OCI-LY3 (cell line): ENCODE results near the gene NDST1.

Source experiments
- H2AFZ ChIP-seq: fragments of 200-600, 300-600 bp; shearing (Covaris generic); 2 replicates; pipeline ENCODE4 v1.6.0; 2014; ENCODE audit warnings: antibody characterized with exemption, low read depth, low read length
- H3K27ac ChIP-seq: fragments of 200-600, 300-600 bp; sonication (generic); 2 replicates; pipeline ENCODE4 v1.5.1; 2014; ENCODE audit warnings: mild to moderate bottlenecking, low read length, moderate library complexity, mixed read lengths
- H3K27me3 ChIP-seq: fragments of 200-600, 300-600 bp; sonication (generic); 2 replicates; pipeline ENCODE4 v1.6.1; 2014; ENCODE audit warnings: low read depth, low read length, mixed read lengths
- H3K36me3 ChIP-seq: fragments of 200-600, 300-600 bp; sonication (generic); replicated peaks from 2 replicates; pipeline ENCODE3; 2014; ENCODE audit warnings: low read depth, low read length, mixed read lengths
- H3K4me1 ChIP-seq: fragments of 300-600, 200-600 bp; sonication (generic); 2 replicates; pipeline ENCODE4 v1.6.1; 2014; ENCODE audit warnings: low read length, mixed read lengths
- H3K4me2 ChIP-seq: fragments of 200-600, 300-600 bp; sonication (generic); 2 replicates; pipeline ENCODE4 v1.6.1; 2014; ENCODE audit warnings: low read length, mixed read lengths
- H3K4me3 ChIP-seq: fragments of 300-600, 200-600 bp; sonication (generic); 2 replicates; pipeline ENCODE4 v1.5.1; 2014; ENCODE audit warnings: antibody characterized with exemption, mild to moderate bottlenecking, low read length, moderate library complexity
- H3K79me2 ChIP-seq: fragments of 300-600, 200-600 bp; shearing (Covaris generic); 2 replicates; pipeline ENCODE4 v1.6.1; 2014; ENCODE audit warnings: mild to moderate bottlenecking, low read length, mixed read lengths
- H3K9ac ChIP-seq: fragments of 300-600, 200-600 bp; shearing (Covaris generic); 2 replicates; pipeline ENCODE4 v1.6.0; 2014; ENCODE audit warnings: mild to moderate bottlenecking, low read length, moderate library complexity
- H3K9me3 ChIP-seq: fragments of 200-600, 300-600 bp; shearing (Covaris generic); 2 replicates; pipeline ENCODE4 v1.6.1; 2014; ENCODE audit warnings: low read length, mixed read lengths; ENCODE audit not compliant: insufficient read depth
- H4K20me1 ChIP-seq: fragments of 200-600, 300-600 bp; sonication (generic); 2 replicates; pipeline ENCODE4 v1.6.1; 2016; ENCODE audit warnings: low read length, mixed read lengths; ENCODE audit not compliant: insufficient read depth
- EZH2phosphoT487 ChIP-seq: fragments of 200-600 bp; shearing (Covaris generic); IDR thresholded peaks from 2 replicates; pipeline ENCODE4 v1.6.1; 2018; ENCODE audit warnings: antibody characterized with exemption, mixed run types, low read depth
- TF ChIP-seq, protein P1 (sequence below): fragments of 200-600, 300-600 bp; sonication (generic); IDR thresholded peaks from 2 replicates; pipeline ENCODE4 v1.5.1; 2014; ENCODE audit warnings: antibody characterized with exemption, low read length, low read depth

NDST1 gene

DNA sequence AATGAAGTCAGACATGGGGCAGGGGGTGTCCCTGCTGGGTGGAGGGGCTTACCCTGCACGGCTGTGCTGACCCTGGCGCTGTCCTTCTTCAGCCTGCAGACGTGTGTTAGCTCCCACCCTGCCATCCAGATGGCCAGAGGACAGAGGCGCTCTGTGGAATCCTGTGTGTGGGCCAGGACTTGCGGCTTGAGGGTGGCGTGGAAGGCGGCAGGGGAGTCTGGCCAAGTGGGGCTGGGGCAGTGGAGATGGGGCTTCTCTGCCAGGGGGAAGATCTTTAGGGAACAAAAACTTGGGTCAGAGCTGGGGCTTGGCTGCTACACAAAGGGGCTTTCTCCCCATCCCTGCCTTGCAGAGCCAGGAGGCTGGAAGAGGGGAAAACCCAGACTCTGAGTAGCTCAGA, 86.1 kb downstream of the NDST1 start:
- no peak overlapping the region for H2AFZ ChIP-seq
- no peak overlapping the region for H3K4me2 ChIP-seq
- H3K79me2 ChIP-seq = no peaks in the 10 kb centered on the region
- no peaks in the 10 kb centered on the region for H3K27me3 ChIP-seq
- no peaks in the 10 kb centered on the region for H3K9me3 ChIP-seq
- H3K27ac ChIP-seq = no peak overlapping the region
- peaks cover 9% of the 10 kb centered on the region; the same call in 1 of the 2 replicates for H3K4me1 ChIP-seq
- no peak overlapping the region for H3K9ac ChIP-seq
- no peaks in the 10 kb centered on the region for H3K36me3 ChIP-seq
- TF ChIP-seq EZH2phosphoT487 = no peak
- TF ChIP-seq, protein P1, sequence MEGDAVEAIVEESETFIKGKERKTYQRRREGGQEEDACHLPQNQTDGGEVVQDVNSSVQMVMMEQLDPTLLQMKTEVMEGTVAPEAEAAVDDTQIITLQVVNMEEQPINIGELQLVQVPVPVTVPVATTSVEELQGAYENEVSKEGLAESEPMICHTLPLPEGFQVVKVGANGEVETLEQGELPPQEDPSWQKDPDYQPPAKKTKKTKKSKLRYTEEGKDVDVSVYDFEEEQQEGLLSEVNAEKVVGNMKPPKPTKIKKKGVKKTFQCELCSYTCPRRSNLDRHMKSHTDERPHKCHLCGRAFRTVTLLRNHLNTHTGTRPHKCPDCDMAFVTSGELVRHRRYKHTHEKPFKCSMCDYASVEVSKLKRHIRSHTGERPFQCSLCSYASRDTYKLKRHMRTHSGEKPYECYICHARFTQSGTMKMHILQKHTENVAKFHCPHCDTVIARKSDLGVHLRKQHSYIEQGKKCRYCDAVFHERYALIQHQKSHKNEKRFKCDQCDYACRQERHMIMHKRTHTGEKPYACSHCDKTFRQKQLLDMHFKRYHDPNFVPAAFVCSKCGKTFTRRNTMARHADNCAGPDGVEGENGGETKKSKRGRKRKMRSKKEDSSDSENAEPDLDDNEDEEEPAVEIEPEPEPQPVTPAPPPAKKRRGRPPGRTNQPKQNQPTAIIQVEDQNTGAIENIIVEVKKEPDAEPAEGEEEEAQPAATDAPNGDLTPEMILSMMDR = no peak
- H3K4me3 ChIP-seq = no peak overlapping the region
- no peaks in the 10 kb centered on the region for H4K20me1 ChIP-seq

DNA sequence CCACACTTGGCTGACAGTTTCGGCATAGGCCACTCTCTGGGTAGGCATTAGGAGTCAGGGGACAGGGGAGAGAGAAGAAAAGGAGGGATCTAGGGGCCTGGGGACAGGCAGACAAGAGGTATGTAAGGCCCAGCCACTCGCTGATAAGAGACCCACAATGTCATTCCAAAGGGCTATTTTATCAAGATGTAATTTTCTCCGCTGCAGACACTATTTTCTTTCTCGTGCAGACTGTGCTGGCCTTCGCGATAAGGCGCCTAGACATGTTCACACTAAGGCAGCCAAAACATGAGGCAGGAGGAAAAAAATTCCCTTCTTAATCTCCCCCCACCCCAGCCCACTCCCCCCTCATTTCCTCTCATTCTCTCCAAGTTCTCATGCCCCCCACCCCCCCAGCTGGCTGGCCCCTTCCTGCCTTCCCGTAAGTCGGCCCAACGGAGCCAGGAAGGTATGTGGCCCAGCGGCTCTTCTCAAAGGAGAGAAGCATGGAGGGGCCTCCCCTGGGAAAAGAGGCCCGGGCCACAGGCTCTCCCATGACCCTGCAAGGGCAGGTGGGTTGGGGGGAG, 87.6 kb downstream of the NDST1 start:
- Histone ChIP-seq H3K79me2 (no peaks in the 10 kb centered on the region), H2AFZ (no peak overlapping the region), H3K4me1 (peaks cover 10% of the 10 kb centered on the region), H3K9ac (no peak overlapping the region), H3K4me2 (no peak overlapping the region), H3K27ac (no peak overlapping the region), H4K20me1 (no peaks in the 10 kb centered on the region), H3K36me3 (no peaks in the 10 kb centered on the region), H3K27me3 (no peaks in the 10 kb centered on the region), H3K9me3 (no peaks in the 10 kb centered on the region), H3K4me3 (no peak overlapping the region)
- TF ChIP-seq, protein P1 = no peak
- no peak for TF ChIP-seq EZH2phosphoT487

DNA sequence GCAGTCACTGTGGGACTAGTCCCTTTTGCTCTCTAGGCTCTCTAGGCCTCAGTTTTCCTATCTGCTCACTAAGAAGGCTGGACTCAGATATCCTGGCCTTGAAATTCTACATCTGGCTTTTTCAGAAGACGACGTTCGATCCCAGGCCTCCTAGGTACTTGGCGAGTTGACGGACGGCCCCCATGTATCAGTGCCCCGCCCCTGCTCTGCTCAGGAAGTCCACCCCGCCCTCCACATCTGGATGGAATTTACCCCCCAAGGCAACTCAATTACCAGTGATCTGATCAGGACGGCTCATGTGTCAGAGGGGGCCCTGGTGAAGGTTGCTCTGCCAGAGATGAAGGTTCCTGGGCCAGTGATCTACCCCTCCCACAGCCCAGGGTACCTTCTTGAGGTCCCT, 88.4 kb downstream of the NDST1 start:
- Histone ChIP-seq H3K4me1 (peaks cover 7% of the 10 kb centered on the region), H4K20me1 (no peaks in the 10 kb centered on the region), H3K9ac (no peak overlapping the region), H3K27me3 (no peaks in the 10 kb centered on the region), H3K79me2 (no peaks in the 10 kb centered on the region), H3K4me3 (no peak overlapping the region), H2AFZ (no peak overlapping the region), H3K36me3 (no peaks in the 10 kb centered on the region), H3K4me2 (no peak overlapping the region), H3K9me3 (no peaks in the 10 kb centered on the region), H3K27ac (no peak overlapping the region)
- TF ChIP-seq EZH2phosphoT487 = no peak
- TF ChIP-seq, protein P1 = no peak

DNA sequence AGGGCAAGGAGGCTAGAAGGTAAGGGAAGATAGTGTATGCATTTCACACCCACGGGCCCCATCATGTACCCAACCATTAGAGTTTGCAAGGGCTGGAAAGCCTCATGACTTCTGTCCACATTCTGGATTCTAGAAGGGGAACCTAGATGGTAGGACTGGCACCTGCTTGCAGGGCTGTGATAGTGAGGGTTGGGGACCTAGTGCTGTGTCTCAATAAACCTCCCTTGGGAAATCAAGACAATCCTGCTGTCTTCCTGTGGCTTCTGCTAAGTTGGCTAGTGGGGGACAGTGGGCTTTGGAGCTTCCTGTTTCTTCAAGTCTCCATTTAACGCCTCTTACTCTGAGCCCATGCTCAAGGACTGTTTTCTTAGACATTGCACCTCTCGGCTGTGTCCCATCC, 88.9 kb downstream of the NDST1 start:
- H3K36me3 ChIP-seq = no peaks in the 10 kb centered on the region
- no peaks in the 10 kb centered on the region for H3K79me2 ChIP-seq
- peaks cover 7% of the 10 kb centered on the region for H3K4me1 ChIP-seq
- H3K4me3 ChIP-seq = no peak overlapping the region
- H3K27ac ChIP-seq = no peak overlapping the region
- H3K9me3 ChIP-seq = no peaks in the 10 kb centered on the region
- no peak overlapping the region for H3K4me2 ChIP-seq
- no peaks in the 10 kb centered on the region for H4K20me1 ChIP-seq
- no peak for TF ChIP-seq EZH2phosphoT487
- TF ChIP-seq, protein P1 = no peak
- H2AFZ ChIP-seq = no peak overlapping the region
- no peak overlapping the region for H3K9ac ChIP-seq
- H3K27me3 ChIP-seq = no peaks in the 10 kb centered on the region
